Fibroblast of mammary gland (primary cell): ENCODE results near the gene KIFAP3.
A peak's percentile ranks its signal among the peaks of the same experiment; 100 is the strongest.

ENCODE experiments used
- DNase-seq: peaks from one replicate; pipeline ENCODE4 v3.0.0-alpha.2; 2010; ENCODE audit warnings: low read depth
- H3K4me3 ChIP-seq: 2 replicates; pipeline ENCODE4 v1.5.1; 2011; ENCODE audit warnings: low read depth, mild to moderate bottlenecking, low read length, moderate library complexity; ENCODE audit not compliant: control insufficient read depth
- TF ChIP-seq, protein P1 (sequence below): conservative IDR thresholded peaks from 2 replicates; pipeline ENCODE4 v1.5.1; 2011; ENCODE audit warnings: low read depth, low read length, inconsistent platforms; ENCODE audit not compliant: control insufficient read depth, insufficient read depth

The KIFAP3 gene

DNA sequence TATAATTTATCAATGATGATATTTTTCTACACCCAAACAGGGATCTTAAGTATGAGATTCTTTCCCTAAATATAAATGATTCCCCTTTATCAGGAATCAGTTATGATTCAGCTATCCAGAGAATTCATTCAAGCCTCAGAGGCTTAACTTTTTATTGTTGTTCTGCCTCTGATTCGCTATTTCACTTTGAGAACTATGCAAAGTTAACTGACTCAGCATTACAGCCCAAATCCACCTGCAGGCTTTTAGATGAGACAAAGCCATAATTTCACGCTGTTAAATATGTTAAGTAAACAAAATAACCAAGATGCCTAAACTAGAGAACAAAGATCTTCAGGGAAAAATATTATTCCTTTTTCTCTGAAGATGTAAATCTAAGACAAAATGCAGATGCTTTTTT, 189.3 kb downstream of the KIFAP3 start:
- no peak overlapping the region for H3K4me3 ChIP-seq
- no peak for DNase-seq
- TF ChIP-seq, protein P1, sequence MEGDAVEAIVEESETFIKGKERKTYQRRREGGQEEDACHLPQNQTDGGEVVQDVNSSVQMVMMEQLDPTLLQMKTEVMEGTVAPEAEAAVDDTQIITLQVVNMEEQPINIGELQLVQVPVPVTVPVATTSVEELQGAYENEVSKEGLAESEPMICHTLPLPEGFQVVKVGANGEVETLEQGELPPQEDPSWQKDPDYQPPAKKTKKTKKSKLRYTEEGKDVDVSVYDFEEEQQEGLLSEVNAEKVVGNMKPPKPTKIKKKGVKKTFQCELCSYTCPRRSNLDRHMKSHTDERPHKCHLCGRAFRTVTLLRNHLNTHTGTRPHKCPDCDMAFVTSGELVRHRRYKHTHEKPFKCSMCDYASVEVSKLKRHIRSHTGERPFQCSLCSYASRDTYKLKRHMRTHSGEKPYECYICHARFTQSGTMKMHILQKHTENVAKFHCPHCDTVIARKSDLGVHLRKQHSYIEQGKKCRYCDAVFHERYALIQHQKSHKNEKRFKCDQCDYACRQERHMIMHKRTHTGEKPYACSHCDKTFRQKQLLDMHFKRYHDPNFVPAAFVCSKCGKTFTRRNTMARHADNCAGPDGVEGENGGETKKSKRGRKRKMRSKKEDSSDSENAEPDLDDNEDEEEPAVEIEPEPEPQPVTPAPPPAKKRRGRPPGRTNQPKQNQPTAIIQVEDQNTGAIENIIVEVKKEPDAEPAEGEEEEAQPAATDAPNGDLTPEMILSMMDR: no peak

DNA sequence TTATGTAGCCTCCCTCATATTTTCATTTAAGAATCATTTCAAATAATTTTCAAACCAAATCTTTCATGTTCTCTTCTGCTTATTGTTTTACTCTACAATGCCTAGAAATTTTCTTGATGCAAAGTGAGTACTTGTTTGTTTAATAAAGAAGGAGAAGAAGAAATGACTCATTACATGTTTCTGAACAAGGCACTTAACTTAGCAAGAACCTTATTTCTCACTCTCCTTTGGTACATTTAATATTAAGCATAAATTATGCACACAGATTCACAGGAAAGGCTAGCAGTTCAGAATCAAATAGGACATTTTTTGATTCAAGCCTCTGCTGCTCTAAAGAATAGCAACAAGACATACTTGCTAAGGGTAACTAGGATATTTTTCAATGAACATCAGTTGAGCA, 189.9 kb downstream of the KIFAP3 start:
- TF ChIP-seq, protein P1: no peak
- DNase-seq: no peak
- no peak overlapping the region for H3K4me3 ChIP-seq

GRCh38 chr1:169882039-169882511, 192.4 kb downstream of the KIFAP3 start:
- TF ChIP-seq, protein P1: no peak
- no peak for DNase-seq
- no peak overlapping the region for H3K4me3 ChIP-seq

GRCh38 chr1:169879034-169879840, 195.3 kb downstream of the KIFAP3 start:
- TF ChIP-seq, protein P1: no peak
- DNase-seq: no peak
- H3K4me3 ChIP-seq: no peak overlapping the region

DNA sequence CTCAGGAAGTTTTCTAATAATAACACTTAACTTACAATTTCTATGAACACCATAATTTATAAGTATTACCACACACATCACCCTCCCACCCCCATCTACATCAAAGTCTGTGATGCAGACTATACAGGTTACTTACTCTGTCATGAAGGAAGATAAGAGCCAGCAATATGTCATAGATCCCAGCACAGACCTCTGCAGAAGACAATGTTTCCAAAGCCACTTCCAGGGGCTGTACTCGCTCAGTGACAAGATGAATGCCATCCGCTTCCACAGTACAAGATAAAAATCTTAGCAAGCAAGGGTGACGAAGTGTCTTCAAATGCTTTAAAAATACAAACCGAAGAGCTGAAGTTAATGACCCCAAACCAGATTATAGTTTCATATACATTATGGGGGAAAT, 196.0 kb downstream of the KIFAP3 start:
- H3K4me3 ChIP-seq: no peak overlapping the region
- TF ChIP-seq, protein P1: no peak
- no peak for DNase-seq

GRCh38 chr1:169877800-169878491, 196.5 kb downstream of the KIFAP3 start:
- TF ChIP-seq, protein P1: no peak
- DNase-seq: peak; percentile 78
- no peak overlapping the region for H3K4me3 ChIP-seq
